ENCODE measurements around the gene NTPCR.

The NTPCR gene, protein sequence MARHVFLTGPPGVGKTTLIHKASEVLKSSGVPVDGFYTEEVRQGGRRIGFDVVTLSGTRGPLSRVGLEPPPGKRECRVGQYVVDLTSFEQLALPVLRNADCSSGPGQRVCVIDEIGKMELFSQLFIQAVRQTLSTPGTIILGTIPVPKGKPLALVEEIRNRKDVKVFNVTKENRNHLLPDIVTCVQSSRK

DNA sequence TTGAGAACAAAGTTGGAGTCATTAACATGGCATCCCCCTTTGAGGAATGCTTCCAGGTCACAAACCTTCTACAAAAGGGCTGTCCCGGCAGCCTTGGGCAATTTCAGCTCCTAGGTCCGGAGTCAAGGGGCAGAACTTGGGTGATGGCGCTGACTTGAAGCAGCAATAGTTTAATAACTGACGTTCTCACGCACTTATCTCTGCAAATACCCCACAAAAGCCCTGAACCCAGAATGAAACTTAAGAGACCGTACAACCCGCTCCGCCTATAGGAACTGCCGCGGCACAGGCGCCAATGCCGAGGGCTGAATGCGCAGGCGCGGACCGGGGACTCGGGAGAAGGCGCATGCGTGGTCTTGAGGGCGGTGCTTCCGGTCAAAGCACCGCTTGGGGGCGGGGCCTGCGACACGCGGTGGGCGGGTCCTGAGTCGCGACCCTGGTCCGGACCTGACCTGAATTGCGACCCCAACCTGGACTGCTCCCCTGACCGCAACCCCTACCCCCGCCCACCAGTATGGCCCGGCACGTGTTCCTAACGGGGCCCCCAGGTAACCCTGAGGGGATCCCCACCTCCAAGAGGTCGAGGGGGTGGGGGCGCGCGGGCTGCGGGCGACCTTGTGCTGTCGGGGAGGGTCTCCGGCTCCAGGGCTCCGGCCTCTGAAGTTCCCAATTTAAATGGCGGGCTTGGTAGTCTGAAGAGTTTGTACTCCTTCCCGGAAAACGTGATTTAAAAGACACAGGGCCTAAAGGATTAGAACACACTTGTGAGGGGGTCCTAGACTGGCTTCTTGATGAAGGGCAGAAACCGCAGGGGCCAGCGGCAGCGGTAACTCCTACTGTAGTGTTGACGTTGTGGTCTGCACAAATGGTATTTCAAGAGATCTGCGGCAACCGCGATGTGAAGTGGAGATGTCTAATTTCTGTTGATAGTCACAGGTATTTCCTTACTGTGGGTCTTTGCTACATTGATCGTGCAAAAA, at the start of gene NTPCR:
NTPCR (plus strand) TSS at position 415 of the 980 bp plus-strand sequence; CDS start at position 515, 100 bp downstream.
- TF ChIP-seq GATA2 (IDR thresholded peaks at IDR 0.05; ENCODE audit: low read depth, low read length) (no peak; the same call in 1 of the 2 replicates), GATA3 (IDR thresholded peaks at IDR 0.05; ENCODE audit: low read depth, low read length) (no peak)

DNA sequence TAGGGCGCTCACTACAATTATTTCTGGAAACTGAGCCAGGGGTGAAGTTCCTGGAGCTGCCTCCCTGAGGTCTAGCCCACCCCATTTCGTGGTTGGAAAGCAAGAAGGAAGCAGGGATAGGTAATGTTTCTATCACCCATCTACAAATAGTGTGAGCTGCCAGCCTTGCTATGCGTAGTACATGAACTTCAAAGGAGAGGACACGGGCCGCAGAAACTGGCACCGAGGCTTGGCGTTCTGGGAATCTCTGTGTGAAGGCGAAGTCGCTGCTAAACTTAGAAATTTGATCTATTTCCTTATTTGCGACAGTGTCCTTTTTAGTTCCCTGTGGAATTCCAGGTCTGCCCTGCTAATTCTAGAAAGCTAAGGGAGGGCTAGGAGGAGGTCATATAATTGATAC, 49.6 kb upstream of the NTPCR start:
- no peak for TF ChIP-seq GATA3 (IDR thresholded peaks at IDR 0.05; ENCODE audit: low read depth, low read length)
- no peak for TF ChIP-seq GATA2 (IDR thresholded peaks at IDR 0.05; ENCODE audit: low read depth, low read length)

DNA sequence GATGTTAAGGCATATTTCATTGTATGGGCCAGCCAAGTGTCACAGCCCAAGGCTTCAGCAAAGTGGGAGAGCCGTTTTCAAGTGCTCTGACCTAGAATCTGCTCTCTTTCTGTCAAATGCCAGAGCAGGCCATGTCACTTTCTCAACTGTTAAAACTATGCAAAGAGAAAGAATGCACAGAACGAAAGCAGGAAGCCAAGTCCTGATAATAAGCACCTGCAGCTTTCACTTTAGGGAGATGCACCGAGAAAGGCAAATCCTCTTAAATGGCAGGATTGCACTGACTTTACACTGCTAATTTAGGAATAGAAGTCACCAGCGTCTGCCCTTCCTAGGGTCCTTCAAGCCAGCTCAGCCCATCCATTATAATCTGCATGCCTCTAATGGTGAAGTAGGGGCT, 49.2 kb upstream of the NTPCR start:
- TF ChIP-seq GATA3 (IDR thresholded peaks at IDR 0.05; ENCODE audit: low read depth, low read length) (no peak), GATA2 (IDR thresholded peaks at IDR 0.05; ENCODE audit: low read depth, low read length) (no peak)

DNA sequence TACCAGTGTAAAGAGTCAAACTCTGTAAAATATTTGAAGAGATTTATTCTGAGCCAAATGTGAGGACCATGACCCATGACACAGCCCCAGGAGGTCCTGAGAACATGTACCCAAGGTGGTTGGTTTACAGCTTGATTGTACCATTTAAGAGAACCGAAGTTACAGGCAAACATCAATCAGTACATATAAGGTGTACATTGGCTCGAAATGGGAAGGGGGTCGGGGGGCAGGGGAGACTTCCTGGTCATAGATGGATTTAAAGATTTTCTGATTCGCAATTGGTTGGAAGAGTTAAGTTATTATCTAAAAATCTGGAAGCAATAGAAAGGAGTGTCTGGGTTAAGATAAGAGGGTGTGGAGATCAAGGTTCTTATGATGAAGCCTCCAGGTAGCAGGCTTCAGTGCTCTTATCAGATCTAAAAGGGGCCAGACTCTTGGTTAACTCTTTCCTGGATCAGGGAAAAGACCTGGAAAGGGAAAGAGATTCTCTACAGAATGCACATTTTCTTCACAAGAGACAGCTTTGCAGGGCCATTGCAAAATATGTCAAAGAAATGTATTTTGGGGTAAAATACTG, 47.5 kb upstream of the NTPCR start:
- TF ChIP-seq GATA2 (IDR thresholded peaks at IDR 0.05; ENCODE audit: low read depth, low read length) (no peak), GATA3 (IDR thresholded peaks at IDR 0.05; ENCODE audit: low read depth, low read length) (no peak)

DNA sequence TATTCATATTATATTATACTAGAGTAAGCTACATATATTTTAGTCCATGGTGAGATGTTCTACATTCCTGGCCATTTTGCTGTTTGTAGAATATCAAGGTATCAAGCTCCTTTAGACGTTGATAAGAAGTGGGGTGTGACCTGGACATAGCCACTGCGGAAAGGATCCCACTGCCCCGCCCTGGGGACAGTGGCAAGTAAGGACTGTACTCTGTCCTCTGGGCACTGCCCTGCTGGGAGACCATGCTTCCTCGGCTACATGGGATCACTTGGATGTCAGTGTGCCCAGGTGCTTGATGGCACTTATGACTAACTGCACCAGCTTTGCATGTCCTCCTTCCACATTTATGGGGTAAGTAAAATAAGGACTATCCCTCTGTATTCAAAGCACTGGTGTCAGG, 46.3 kb upstream of the NTPCR start:
- TF ChIP-seq GATA2 (IDR thresholded peaks at IDR 0.05; ENCODE audit: low read depth, low read length) (no peak), GATA3 (IDR thresholded peaks at IDR 0.05; ENCODE audit: low read depth, low read length) (no peak)

DNA sequence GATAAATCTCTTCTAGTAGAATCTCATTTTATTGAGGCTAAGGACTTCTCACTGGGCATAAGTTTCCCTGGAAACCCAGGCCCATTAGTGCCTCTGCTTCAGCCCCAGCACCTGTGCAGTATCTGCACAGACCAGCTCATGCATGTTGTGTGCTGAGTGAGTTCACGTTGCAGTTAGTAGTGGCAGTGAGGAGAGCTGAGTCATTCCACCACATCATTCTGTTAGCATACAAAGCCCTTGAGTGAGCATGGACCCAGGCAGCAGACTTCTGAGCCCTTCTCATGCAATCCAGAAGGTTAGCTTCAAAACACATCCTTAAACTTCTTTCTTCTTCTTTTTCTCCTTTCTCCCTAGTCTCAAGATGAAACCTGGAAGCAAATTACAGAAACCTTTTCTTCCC, 45.8 kb upstream of the NTPCR start:
- TF ChIP-seq GATA2 (IDR thresholded peaks at IDR 0.05; ENCODE audit: low read depth, low read length) (no peak), GATA3 (IDR thresholded peaks at IDR 0.05; ENCODE audit: low read depth, low read length) (no peak)

DNA sequence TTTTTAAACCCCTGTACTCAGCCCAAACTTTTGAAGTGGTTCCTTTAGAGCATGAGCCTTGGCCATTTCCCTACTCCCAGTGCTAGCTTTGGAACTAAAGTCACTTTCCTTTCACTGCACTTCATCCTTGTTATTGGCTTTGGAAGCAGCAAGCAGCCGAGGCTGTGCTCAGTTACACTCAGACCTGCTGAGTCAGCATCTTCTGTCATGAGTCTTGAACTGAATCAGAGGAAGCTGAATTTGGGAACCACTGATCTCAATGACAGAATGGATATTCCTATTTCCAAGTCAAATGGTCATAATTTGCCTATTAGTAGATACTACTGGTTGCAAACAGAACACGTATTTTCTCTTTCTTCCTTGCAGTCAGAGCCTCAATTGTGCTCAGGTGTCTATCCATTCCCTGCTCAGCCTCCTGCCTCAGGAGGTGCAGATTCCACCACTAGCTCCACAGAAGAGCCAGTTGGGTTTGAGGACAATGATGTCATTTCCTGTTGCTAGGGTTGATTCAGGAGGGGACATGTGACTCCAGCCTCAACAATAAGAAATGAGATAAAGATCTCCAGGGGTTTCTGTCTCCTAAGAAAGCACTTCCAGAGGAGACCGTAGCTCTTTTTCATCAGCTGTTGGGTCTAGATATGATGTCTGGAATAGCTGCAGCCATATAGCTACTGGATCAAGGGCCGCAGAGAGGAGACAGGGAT, 44.9 kb upstream of the NTPCR start:
- TF ChIP-seq GATA3 (IDR thresholded peaks at IDR 0.05; ENCODE audit: low read depth, low read length) (no peak), GATA2 (IDR thresholded peaks at IDR 0.05; ENCODE audit: low read depth, low read length) (peak; percentile 51; the same call in 1 of the 2 replicates)

DNA sequence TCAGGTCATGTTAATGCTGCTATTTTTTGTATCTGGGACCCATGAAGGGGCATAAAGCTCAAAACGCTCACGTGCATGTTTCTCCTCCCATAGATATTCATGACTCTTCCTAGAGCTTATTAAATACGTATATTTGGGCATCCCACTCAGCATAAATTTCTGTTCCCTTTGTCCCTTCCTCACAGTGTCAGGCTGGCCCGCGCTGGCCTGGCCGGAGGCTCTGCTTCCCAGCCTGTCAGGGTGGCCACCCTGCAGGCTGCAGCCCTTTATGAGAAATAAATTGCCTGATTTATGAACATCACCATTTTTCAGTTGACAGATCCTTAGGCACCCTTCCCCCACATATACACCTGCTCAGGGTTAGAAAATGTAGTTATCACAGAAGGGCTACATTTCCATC, 44.0 kb upstream of the NTPCR start:
- TF ChIP-seq GATA2 (IDR thresholded peaks at IDR 0.05; ENCODE audit: low read depth, low read length) (no peak), GATA3 (IDR thresholded peaks at IDR 0.05; ENCODE audit: low read depth, low read length) (no peak)

DNA sequence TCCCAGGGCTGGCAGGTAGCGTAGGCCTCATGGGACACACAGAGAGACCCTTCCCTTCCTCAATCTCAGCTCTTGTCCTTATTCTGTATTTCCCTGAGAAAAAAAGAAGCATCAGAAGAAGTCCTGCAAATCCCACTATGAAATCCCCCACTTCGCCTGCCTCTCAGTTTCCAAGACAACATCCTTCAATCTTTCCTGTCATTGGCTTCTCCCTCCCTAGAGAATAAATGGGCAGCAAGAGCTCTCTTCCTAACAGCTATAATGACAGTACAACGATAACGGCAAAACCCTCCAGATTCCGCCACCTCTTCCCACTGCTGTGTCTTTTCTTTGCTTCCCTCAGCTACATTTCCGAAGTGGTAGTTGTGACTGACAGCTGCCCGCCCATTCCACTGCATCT, 41.6 kb upstream of the NTPCR start:
- TF ChIP-seq GATA3 (IDR thresholded peaks at IDR 0.05; ENCODE audit: low read depth, low read length) (no peak), GATA2 (IDR thresholded peaks at IDR 0.05; ENCODE audit: low read depth, low read length) (no peak)

DNA sequence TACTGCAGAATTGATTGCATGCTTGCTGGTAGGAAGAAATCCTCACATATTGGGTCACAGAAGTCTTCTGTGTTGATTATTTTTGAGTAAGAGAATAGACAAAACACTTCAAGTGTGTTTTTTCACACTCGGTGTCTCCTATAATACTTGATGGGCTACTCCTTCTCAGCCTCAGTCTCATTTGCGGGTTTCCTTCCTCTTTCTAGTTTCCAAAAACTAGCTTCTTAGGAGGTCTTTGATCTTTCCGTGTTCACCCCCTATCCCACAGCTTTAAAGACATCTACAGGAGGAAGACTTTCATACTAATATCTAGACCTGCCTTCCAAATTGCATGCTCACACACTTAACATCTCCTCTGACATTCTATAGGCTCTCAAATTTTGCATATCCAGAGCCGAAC, 40.7 kb upstream of the NTPCR start:
- TF ChIP-seq GATA3 (IDR thresholded peaks at IDR 0.05; ENCODE audit: low read depth, low read length) (no peak), GATA2 (IDR thresholded peaks at IDR 0.05; ENCODE audit: low read depth, low read length) (no peak)

DNA sequence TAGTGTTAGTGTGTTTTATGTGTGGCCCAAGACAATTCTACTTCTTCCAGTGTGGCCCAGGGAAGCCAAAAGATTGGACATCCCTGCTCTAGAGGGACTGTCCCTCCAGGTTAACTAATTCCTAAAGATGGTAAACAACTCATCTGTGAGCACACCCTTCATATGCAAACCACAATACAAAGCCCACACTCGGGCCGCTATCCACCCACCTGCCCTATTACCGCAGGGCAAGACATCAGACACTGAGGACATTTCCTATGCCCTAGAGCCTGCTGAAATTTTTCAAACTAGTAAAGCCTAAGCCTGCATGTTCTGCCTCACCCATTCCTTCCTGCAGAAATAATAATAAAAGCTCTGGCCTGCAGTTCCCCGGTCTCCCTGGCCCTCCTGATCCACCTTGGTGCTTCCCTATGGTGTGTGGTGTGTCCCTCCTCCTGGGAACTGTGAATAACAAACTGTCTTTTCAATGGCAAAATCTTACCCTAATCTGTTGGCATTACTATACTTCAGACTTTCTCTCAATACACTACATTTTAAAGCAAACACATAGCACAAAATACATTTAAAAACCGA, 39.3 kb upstream of the NTPCR start:
- TF ChIP-seq GATA2 (IDR thresholded peaks at IDR 0.05; ENCODE audit: low read depth, low read length) (no peak), GATA3 (IDR thresholded peaks at IDR 0.05; ENCODE audit: low read depth, low read length) (no peak)

DNA sequence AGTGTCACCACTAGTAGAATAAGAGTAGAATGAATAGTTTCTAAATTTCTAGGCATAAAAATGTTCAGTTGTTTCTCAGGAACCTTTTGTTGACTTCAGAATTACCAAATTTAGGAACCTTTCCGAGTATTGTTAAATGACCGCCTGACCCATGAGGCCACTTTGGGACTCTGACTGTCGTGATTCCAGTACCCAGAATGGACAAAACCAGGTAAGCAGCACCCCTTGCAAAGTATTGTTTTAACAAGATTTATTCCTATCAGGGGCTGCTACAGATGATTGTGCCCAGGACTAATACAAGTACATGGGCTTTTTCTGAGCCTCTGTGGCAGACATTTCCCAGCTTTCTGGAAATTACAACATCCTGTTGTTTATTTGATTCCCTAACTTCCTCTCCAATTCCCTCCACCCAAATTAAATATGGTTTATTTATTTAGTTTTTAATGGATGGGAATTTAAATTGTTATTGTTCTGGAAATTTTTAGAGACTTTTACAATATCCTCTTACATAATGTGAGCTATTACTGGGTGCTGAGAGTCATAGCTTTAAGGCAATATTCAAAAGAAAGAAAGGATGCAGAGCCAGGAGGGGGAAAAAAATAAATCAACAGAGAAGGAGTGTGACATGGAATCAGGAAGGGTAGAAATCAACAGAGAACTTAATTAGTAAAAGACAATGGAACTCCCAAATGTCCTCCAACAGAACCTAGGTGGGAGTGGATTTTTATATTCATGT, 37.4 kb upstream of the NTPCR start:
- TF ChIP-seq GATA2 (IDR thresholded peaks at IDR 0.05; ENCODE audit: low read depth, low read length): no peak
- TF ChIP-seq GATA3 (IDR thresholded peaks at IDR 0.05; ENCODE audit: low read depth, low read length): no peak

DNA sequence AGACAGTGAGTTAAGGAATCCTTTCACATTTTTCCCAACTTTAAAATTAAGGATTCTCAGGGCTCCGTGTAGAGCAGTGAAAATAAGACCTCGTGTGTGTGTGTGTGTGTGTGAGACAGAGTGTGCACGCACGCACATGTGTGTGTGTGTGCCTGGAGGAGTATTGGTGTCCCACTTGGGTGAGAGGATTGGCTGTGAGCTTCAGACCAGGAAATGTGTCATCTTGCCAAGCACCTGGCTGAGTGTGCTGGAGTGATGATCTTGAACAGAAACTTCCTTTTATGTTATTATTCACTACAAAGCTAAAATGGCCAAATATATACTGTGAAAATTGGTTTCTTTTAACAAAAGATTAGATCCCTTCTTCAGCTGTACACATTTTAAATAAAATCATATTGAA, 35.2 kb upstream of the NTPCR start:
- TF ChIP-seq GATA2 (IDR thresholded peaks at IDR 0.05; ENCODE audit: low read depth, low read length): no peak
